HepG2 (cell line): Measurements from ENCODE around the gene SF3B6. TPM values are rescaled to one million over a fixed set of nuclear protein-coding genes. Genes with fewer than 3 reads are reported as not detected.

Experiments
- AGO2 ChIP-seq: fragments of 200-400 bp; formaldehyde crosslinking; optimal IDR thresholded peaks from 2 replicates; pipeline ENCODE3; 2017; ENCODE audit warnings: mild to moderate bottlenecking, low read depth, low read length, moderate library complexity
- RBM22 ChIP-seq: fragments of 200-400 bp; formaldehyde crosslinking; optimal IDR thresholded peaks from 2 replicates; pipeline ENCODE3; 2017; ENCODE audit warnings: mild to moderate bottlenecking, low read length, moderate library complexity
- SNAPC5 ChIP-seq: sonication (generic); formaldehyde crosslinking; IDR thresholded peaks from 2 replicates; pipeline ENCODE4 v1.8.1; 2023; ENCODE audit warnings: mild to moderate bottlenecking, missing genetic modification reagents, borderline replicate concordance
- SP140L ChIP-seq: sonication (generic); formaldehyde crosslinking; IDR thresholded peaks from 2 replicates; pipeline ENCODE4 v1.4.0; 2020; ENCODE audit warnings: missing genetic modification reagents, borderline replicate concordance
- SRF ChIP-seq: IDR thresholded peaks from 2 replicates; pipeline ENCODE4 v1.6.1; 2011; ENCODE audit warnings: mild to moderate bottlenecking, low read depth, low read length, moderate library complexity
- TBX2 ChIP-seq: sonication (generic); formaldehyde crosslinking; IDR thresholded peaks from 2 replicates; pipeline ENCODE4 v1.5.0; 2020; ENCODE audit warnings: missing genetic modification reagents, mild to moderate bottlenecking, borderline replicate concordance
- ZNF124 ChIP-seq: sonication (generic); formaldehyde crosslinking; IDR thresholded peaks from 2 replicates; pipeline ENCODE4 v1.4.0; 2020; ENCODE audit warnings: missing genetic modification reagents
- ZNF253 ChIP-seq: sonication (generic); formaldehyde crosslinking; IDR thresholded peaks from 2 replicates; pipeline ENCODE4 v1.8.0; 2022; ENCODE audit warnings: mild to moderate bottlenecking, missing genetic modification reagents, borderline replicate concordance
- ZNF280B ChIP-seq: sonication (generic); formaldehyde crosslinking; IDR thresholded peaks from 2 replicates; pipeline ENCODE4 v1.5.0; 2020; ENCODE audit warnings: missing genetic modification reagents, mild to moderate bottlenecking, borderline replicate concordance
- ZNF782 ChIP-seq: sonication (generic); formaldehyde crosslinking; IDR thresholded peaks from 2 replicates; pipeline ENCODE4 v1.4.0; 2020; ENCODE audit warnings: missing genetic modification reagents, mild to moderate bottlenecking, borderline replicate concordance
- ZZZ3 ChIP-seq: sonication (generic); formaldehyde crosslinking; IDR thresholded peaks from 2 replicates; pipeline ENCODE4 v1.4.0; 2020; ENCODE audit warnings: missing genetic modification reagents, mild to moderate bottlenecking, borderline replicate concordance
- polyA plus RNA-seq, 8 experiments: library from polyadenylated mRNA; depleted of rRNA in 3 of 8; stranded (reverse) in 7 of 8; unstranded in 1 of 8; fragments of >200 nt; fragmentation: Illumina TruSeq in 4 of 8; extraction: Trizol in 4 of 8; gene quantifications; 2 replicates each; pipeline versions ENCODE4 v1.2.1 to v1.2.3, GENCODE V29; 2011 to 2016; ENCODE audit warnings: low read depth in 4 of 8, missing spikeins in 1 of 8, mixed read lengths in 1 of 8; ENCODE audit not compliant: insufficient read depth in 1 of 8
- total RNA-seq, 5 experiments: library from RNA; depleted of rRNA; stranded (reverse); fragments of >200 nt; fragmentation: Illumina TruSeq; extraction: Trizol; gene quantifications; 2 replicates each; pipeline ENCODE4 v1.2.3, GENCODE V29; 2016; ENCODE audit warnings: low read depth in 1 of 5
- TF ChIP-seq, protein P1 (sequence below): sonication (generic); formaldehyde crosslinking; IDR thresholded peaks from 2 replicates; pipeline ENCODE4 v1.4.0; 2020; ENCODE audit warnings: missing genetic modification reagents

Gene SF3B6
- total and polyA plus RNA-seq, 2 of the 13 experiments (the other 11 are each of a cell fraction or from before 2014, with no cell fraction given), result 177 to 182 TPM

DNA sequence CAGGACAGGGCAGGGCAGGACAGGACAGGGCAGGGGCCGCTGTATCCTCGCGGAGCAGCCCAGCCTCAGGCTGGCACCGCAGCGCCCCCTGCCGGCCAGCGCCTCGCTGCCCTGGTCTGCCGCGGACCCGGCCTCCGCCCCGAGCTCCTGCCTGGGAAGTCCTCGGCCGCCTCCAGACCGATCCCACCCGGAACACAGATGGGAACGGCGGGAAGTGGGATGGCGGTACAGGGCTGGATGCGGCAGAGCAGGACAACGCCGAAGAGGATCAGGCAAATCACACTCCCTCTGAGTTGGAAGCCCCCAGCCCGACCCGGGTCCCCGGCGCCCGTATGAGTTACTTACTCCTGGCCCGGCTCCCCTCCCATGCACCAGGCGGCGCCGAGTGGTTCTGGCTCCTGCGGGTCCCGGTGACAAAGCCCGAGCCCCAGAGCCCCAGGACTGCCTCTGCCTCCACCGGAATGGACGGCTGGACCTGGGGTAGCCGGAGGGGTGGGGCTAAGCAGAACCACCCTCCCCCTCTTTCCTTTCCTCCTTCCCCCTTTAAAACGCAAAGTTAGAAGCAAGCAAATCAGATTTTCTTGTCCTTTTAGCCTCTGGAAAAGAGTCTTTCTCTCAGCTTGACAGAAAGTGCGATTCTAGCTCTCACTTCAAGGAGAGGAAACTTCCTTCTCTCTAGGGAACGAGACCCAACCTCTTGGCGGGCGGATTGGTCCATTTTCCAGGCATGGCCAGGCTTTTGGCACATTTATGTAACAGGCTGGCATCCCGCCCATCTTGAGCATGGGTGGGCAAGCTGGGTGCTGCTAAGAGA is 8.5 kb upstream of the SF3B6 start, which contains the start of gene TP53I3 (continued):
- TF ChIP-seq SP140L (CRISPR knock-in tag) (peak; percentile 69; the same call in 1 of the 2 replicates), ZNF782 (peak; percentile 52; the same call in 1 of the 2 replicates), TBX2 (CRISPR knock-in tag) (peak; percentile 77; the same call in 1 of the 2 replicates), ZNF253 (no peak), SNAPC5 (no peak; the same call in 1 of the 2 replicates), ZNF124 (CRISPR knock-in tag) (peak; percentile 48; the same call in 1 of the 2 replicates), ZNF280B (CRISPR knock-in tag) (peak; percentile 48; the same call in 1 of the 2 replicates), SRF (0 out of 2 replicates have a peak, but pooled peaks have one; percentile 10), ZZZ3 (no peak; the same call in 1 of the 2 replicates), RBM22 (no peak), AGO2 (peak; percentile 89)
- TF ChIP-seq, protein P1, sequence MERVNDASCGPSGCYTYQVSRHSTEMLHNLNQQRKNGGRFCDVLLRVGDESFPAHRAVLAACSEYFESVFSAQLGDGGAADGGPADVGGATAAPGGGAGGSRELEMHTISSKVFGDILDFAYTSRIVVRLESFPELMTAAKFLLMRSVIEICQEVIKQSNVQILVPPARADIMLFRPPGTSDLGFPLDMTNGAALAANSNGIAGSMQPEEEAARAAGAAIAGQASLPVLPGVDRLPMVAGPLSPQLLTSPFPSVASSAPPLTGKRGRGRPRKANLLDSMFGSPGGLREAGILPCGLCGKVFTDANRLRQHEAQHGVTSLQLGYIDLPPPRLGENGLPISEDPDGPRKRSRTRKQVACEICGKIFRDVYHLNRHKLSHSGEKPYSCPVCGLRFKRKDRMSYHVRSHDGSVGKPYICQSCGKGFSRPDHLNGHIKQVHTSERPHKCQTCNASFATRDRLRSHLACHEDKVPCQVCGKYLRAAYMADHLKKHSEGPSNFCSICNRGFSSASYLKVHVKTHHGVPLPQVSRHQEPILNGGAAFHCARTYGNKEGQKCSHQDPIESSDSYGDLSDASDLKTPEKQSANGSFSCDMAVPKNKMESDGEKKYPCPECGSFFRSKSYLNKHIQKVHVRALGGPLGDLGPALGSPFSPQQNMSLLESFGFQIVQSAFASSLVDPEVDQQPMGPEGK (CRISPR knock-in tag), result peak; percentile 79
